GM18498 (cell line): Measurements from ENCODE around the gene ALK.

Source experiments
- ATAC-seq: cut with Tn5 transposase; IDR thresholded peaks from one replicate; pipeline ENCODE4 v1.9.1; 2021; ENCODE audit warnings: mild to moderate bottlenecking, moderate library complexity; ENCODE audit not compliant: unreplicated experiment

ALK gene

GRCh38 chr2:29586919-29587318 lies 334.5 kb downstream of the ALK start:
- no peak for ATAC-seq

GRCh38 chr2:29583548-29584156 lies 337.7 kb downstream of the ALK start:
- ATAC-seq: no peak

- peak; percentile 51 for ATAC-seq
These were observed 338.3 kb downstream of the ALK start for GRCh38 chr2:29583104-29583503.

GRCh38 chr2:29582062-29582461 lies 339.3 kb downstream of the ALK start:
- no peak for ATAC-seq

GRCh38 chr2:29580223-29580622 lies 341.2 kb downstream of the ALK start:
- ATAC-seq: no peak

GRCh38 chr2:29579495-29580169 lies 341.8 kb downstream of the ALK start:
- ATAC-seq: no peak

- ATAC-seq: no peak
These were observed 343.2 kb downstream of the ALK start for GRCh38 chr2:29578084-29578598.

- ATAC-seq: no peak
These were observed 345.2 kb downstream of the ALK start for GRCh38 chr2:29576231-29576630.

- ATAC-seq: no peak
These were observed 346.0 kb downstream of the ALK start for GRCh38 chr2:29575370-29575890.

GRCh38 chr2:29573612-29574011 lies 347.8 kb downstream of the ALK start:
- ATAC-seq: no peak

GRCh38 chr2:29573147-29573546 lies 348.2 kb downstream of the ALK start:
- ATAC-seq: no peak

- no peak for ATAC-seq
These were observed 350.8 kb downstream of the ALK start for GRCh38 chr2:29570539-29570938.

GRCh38 chr2:29567906-29568520 lies 353.4 kb downstream of the ALK start:
- ATAC-seq: no peak

GRCh38 chr2:29563697-29564096 lies 357.7 kb downstream of the ALK start:
- ATAC-seq: no peak

GRCh38 chr2:29562896-29563295 lies 358.5 kb downstream of the ALK start:
- ATAC-seq: no peak

- no peak for ATAC-seq
These were observed 359.1 kb downstream of the ALK start for GRCh38 chr2:29562319-29562718.

- no peak for ATAC-seq
These were observed 359.8 kb downstream of the ALK start for GRCh38 chr2:29561628-29562027.

GRCh38 chr2:29561181-29561580 lies 360.2 kb downstream of the ALK start:
- ATAC-seq: no peak

- no peak for ATAC-seq
These were observed 360.8 kb downstream of the ALK start for GRCh38 chr2:29560566-29560965.

GRCh38 chr2:29560030-29560429 lies 361.4 kb downstream of the ALK start:
- no peak for ATAC-seq

- no peak for ATAC-seq
These were observed 361.8 kb downstream of the ALK start for GRCh38 chr2:29559578-29559977.

- no peak for ATAC-seq
These were observed 363.3 kb downstream of the ALK start for GRCh38 chr2:29558097-29558496.
